ENCODE measurements around the gene CBX7. TPM values are rescaled to one million over a fixed set of nuclear protein-coding genes. Genes with fewer than 3 reads are reported as not detected.

CBX7 gene
- total and polyA plus RNA-seq, 2 donors (not counting 1 experiment from before 2014, with no cell fraction given) = 2.8 to 14.7 TPM

DNA sequence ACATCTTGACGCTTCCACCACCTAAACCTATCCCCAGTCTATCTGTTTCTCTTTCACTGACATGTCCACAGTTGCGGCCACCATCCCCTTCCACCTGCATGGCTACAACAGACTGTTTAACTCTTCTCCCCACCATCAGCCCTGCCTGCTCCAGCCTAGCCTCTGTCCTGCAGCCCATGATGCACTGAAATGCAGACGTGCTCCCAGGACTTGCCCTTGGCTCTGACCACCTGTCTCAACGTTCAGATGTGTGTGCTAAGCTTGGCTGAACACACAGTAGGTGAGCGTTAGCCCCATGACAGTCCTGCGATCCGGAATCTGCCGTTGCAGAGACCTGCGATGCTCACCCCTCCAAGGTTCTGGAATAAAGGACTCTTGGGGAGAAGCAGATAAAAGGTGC is 22.7 kb downstream of the CBX7 start:
- H3K9ac ChIP-seq (ENCODE audit: insufficient read depth, low read length) = no peak overlapping the region
- peaks cover 9% of the 10 kb centered on the region for H3K4me1 ChIP-seq (ENCODE audit: control insufficient read depth, extremely low read depth, insufficient read depth, low read length)
- H3K27me3 ChIP-seq (ENCODE audit: control insufficient read depth, insufficient read depth, low read length) = no peaks in the 10 kb centered on the region
- no peak overlapping the region for H3K4me3 ChIP-seq (replicated peaks in 1 of 4; ENCODE audit: control extremely low read depth in 1 of 4, insufficient read depth in 1 of 4, low read depth in 3 of 4, low read length in 4 of 4)
- no peak overlapping the region for H3K27ac ChIP-seq (ENCODE audit: insufficient read depth, low read length)
- no peaks in the 10 kb centered on the region for H3K36me3 ChIP-seq (ENCODE audit: control insufficient read depth, insufficient read depth, low read length)
- H3K4me2 ChIP-seq (ENCODE audit: extremely low read depth, insufficient read depth, low read length) = no peak overlapping the region
- no peaks in the 10 kb centered on the region for H3K79me2 ChIP-seq (ENCODE audit: control insufficient read depth, insufficient read depth, low read length)
- H2AFZ ChIP-seq (ENCODE audit: low read length) = no peak overlapping the region
- DNase-seq (ENCODE audit: low read depth in 2 of 2) = no peak
- no peaks in the 10 kb centered on the region for H4K20me1 ChIP-seq (ENCODE audit: control insufficient read depth, extremely low read depth, insufficient read depth, low read length)
- H3K9me3 ChIP-seq (ENCODE audit: control insufficient read depth, insufficient read depth, low read depth, low read length) = no peaks in the 10 kb centered on the region
- TF ChIP-seq, protein P1, sequence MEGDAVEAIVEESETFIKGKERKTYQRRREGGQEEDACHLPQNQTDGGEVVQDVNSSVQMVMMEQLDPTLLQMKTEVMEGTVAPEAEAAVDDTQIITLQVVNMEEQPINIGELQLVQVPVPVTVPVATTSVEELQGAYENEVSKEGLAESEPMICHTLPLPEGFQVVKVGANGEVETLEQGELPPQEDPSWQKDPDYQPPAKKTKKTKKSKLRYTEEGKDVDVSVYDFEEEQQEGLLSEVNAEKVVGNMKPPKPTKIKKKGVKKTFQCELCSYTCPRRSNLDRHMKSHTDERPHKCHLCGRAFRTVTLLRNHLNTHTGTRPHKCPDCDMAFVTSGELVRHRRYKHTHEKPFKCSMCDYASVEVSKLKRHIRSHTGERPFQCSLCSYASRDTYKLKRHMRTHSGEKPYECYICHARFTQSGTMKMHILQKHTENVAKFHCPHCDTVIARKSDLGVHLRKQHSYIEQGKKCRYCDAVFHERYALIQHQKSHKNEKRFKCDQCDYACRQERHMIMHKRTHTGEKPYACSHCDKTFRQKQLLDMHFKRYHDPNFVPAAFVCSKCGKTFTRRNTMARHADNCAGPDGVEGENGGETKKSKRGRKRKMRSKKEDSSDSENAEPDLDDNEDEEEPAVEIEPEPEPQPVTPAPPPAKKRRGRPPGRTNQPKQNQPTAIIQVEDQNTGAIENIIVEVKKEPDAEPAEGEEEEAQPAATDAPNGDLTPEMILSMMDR (conservative IDR thresholded peaks at IDR 0.05 in 1 of 2, IDR thresholded peaks at IDR 0.05 in 1 of 2; ENCODE audit: low read depth in 1 of 2, low read length in 2 of 2) = no peak
- TF ChIP-seq EZH2 (IDR thresholded peaks at IDR 0.05; ENCODE audit: low read length, missing control alignments) = no peak

DNA sequence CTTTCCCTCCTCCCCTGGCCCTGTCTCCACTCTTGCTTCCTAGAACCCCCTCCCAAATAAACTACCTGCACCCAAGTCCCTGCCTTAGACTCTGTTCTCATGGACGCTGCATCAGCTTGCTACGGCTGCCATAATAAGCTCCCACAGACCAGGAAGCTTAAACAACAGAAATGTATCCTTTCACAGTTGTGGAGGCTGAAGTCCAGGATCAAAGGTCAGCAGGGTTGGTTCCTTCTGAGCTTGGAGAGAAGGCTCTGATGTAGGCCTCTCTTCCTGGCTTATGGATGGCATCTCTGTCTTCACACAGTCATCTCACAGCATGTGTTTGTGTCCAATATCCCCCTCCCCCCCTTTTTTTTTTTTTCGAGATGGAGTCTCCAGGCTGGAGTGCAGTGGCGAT is 23.4 kb downstream of the CBX7 start:
- Histone ChIP-seq H3K9me3 (ENCODE audit: control insufficient read depth, insufficient read depth, low read depth, low read length) (no peaks in the 10 kb centered on the region), H3K36me3 (ENCODE audit: control insufficient read depth, insufficient read depth, low read length) (no peaks in the 10 kb centered on the region), H3K27ac (ENCODE audit: insufficient read depth, low read length) (no peak overlapping the region), H2AFZ (ENCODE audit: low read length) (no peak overlapping the region), H3K4me3 (replicated peaks in 1 of 4; ENCODE audit: control extremely low read depth in 1 of 4, insufficient read depth in 1 of 4, low read depth in 3 of 4, low read length in 4 of 4) (no peak overlapping the region), H3K4me1 (ENCODE audit: control insufficient read depth, extremely low read depth, insufficient read depth, low read length) (peaks cover 9% of the 10 kb centered on the region), H3K4me2 (ENCODE audit: extremely low read depth, insufficient read depth, low read length) (no peak overlapping the region), H3K79me2 (ENCODE audit: control insufficient read depth, insufficient read depth, low read length) (no peaks in the 10 kb centered on the region), H3K27me3 (ENCODE audit: control insufficient read depth, insufficient read depth, low read length) (no peaks in the 10 kb centered on the region), H3K9ac (ENCODE audit: insufficient read depth, low read length) (no peak overlapping the region), H4K20me1 (ENCODE audit: control insufficient read depth, extremely low read depth, insufficient read depth, low read length) (no peaks in the 10 kb centered on the region)
- no peak for DNase-seq (ENCODE audit: low read depth in 2 of 2)
- TF ChIP-seq, protein P1 (conservative IDR thresholded peaks at IDR 0.05 in 1 of 2, IDR thresholded peaks at IDR 0.05 in 1 of 2; ENCODE audit: low read depth in 1 of 2, low read length in 2 of 2) = no peak
- TF ChIP-seq EZH2 (IDR thresholded peaks at IDR 0.05; ENCODE audit: low read length, missing control alignments) = no peak

DNA sequence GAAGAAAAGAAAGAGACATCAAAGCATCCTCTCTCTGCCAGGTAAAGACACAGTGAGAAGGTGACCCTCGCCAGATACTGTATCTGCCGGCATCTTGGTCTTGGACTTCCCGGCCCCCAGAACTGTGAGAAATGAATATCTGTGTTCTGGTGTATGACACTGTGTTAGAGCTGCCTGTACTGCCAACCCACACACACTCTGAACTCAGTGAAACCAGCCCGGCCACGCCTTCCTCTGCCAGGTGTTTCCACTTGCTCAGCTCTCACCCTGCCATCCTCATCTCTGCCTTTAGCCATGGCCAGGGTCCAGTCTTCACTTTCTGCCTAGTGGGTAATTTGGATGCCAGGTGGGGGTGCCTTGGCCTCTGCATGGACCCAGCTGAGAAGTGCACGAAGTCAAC is 24.0 kb downstream of the CBX7 start:
- Histone ChIP-seq H3K79me2 (ENCODE audit: control insufficient read depth, insufficient read depth, low read length) (no peaks in the 10 kb centered on the region), H2AFZ (ENCODE audit: low read length) (no peak overlapping the region), H4K20me1 (ENCODE audit: control insufficient read depth, extremely low read depth, insufficient read depth, low read length) (no peaks in the 10 kb centered on the region), H3K4me1 (ENCODE audit: control insufficient read depth, extremely low read depth, insufficient read depth, low read length) (peaks cover 9% of the 10 kb centered on the region), H3K27me3 (ENCODE audit: control insufficient read depth, insufficient read depth, low read length) (no peaks in the 10 kb centered on the region), H3K36me3 (ENCODE audit: control insufficient read depth, insufficient read depth, low read length) (no peaks in the 10 kb centered on the region), H3K27ac (ENCODE audit: insufficient read depth, low read length) (no peak overlapping the region), H3K9me3 (ENCODE audit: control insufficient read depth, insufficient read depth, low read depth, low read length) (no peaks in the 10 kb centered on the region), H3K9ac (ENCODE audit: insufficient read depth, low read length) (no peak overlapping the region), H3K4me3 (replicated peaks in 1 of 4; ENCODE audit: control extremely low read depth in 1 of 4, insufficient read depth in 1 of 4, low read depth in 3 of 4, low read length in 4 of 4) (no peak overlapping the region), H3K4me2 (ENCODE audit: extremely low read depth, insufficient read depth, low read length) (no peak overlapping the region)
- DNase-seq (ENCODE audit: low read depth in 2 of 2) = no peak
- TF ChIP-seq, protein P1 (conservative IDR thresholded peaks at IDR 0.05 in 1 of 2, IDR thresholded peaks at IDR 0.05 in 1 of 2; ENCODE audit: low read depth in 1 of 2, low read length in 2 of 2) = no peak
- TF ChIP-seq EZH2 (IDR thresholded peaks at IDR 0.05; ENCODE audit: low read length, missing control alignments) = no peak
